GM12872 (cell line): Measurements from ENCODE around the gene SPAAR.

ENCODE experiments used
- CTCF ChIP-seq: IDR thresholded peaks from 3 replicates; pipeline ENCODE4 v1.5.1; 2011; ENCODE audit warnings: low read depth, mild to moderate bottlenecking, low read length, moderate library complexity; ENCODE audit not compliant: insufficient read depth

Gene SPAAR

GRCh38 chr9:35868933-35869332 is 40.4 kb upstream of the SPAAR start:
- no peak for TF ChIP-seq CTCF

- TF ChIP-seq CTCF: no peak
Observed at GRCh38 chr9:35869621-35870216, 39.6 kb upstream of the SPAAR start.

GRCh38 chr9:35870351-35870923 is 38.9 kb upstream of the SPAAR start, which contains the start of gene OR13J1:
Gene OR13J1, minus strand, starts transcription at chr9:35870401. Its CDS starts 0 bp downstream, at chr9:35870401.
- TF ChIP-seq CTCF: no peak

- no peak for TF ChIP-seq CTCF
Observed at GRCh38 chr9:35871545-35871944, 37.7 kb upstream of the SPAAR start.

- TF ChIP-seq CTCF: no peak
Observed at GRCh38 chr9:35872505-35872904, 36.8 kb upstream of the SPAAR start.

GRCh38 chr9:35882263-35882848 is 26.9 kb upstream of the SPAAR start:
- TF ChIP-seq CTCF: peak; percentile 88

GRCh38 chr9:35882996-35883395 is 26.3 kb upstream of the SPAAR start:
- TF ChIP-seq CTCF: no peak
